ENCODE data around the gene RTKN2.

Gene RTKN2

GRCh38 chr10:62261666-62262065 is 7.0 kb downstream of the RTKN2 start:
- H3K4me3 ChIP-seq (ENCODE audit: low read length): no peak overlapping the region
- no peak overlapping the region for H2AFZ ChIP-seq (ENCODE audit: low read depth, low read length)
- no peaks in the 10 kb centered on the region for H3K36me3 ChIP-seq (replicated peaks; ENCODE audit: low read depth, low read length)
- no peaks in the 10 kb centered on the region for H3K79me2 ChIP-seq (ENCODE audit: low read length)
- TF ChIP-seq CTCF (IDR thresholded peaks at IDR 0.05; ENCODE audit: low read depth, low read length) (no peak), EZH2phosphoT487 (IDR thresholded peaks at IDR 0.05; ENCODE audit: low read depth) (no peak)
- no peaks in the 10 kb centered on the region for H3K27me3 ChIP-seq (ENCODE audit: low read depth, low read length)
- H3K9ac ChIP-seq (ENCODE audit: low read length): no peak overlapping the region
- H3K27ac ChIP-seq (ENCODE audit: low read length): no peak overlapping the region
- H4K20me1 ChIP-seq (ENCODE audit: insufficient read depth, low read length): no peaks in the 10 kb centered on the region
- H3K4me1 ChIP-seq (ENCODE audit: low read length): no peaks in the 10 kb centered on the region
- no peak overlapping the region for H3K4me2 ChIP-seq (ENCODE audit: low read length)
- no peaks in the 10 kb centered on the region for H3K9me3 ChIP-seq (ENCODE audit: insufficient read depth, low read length)

GRCh38 chr10:62259998-62260397 is 8.6 kb downstream of the RTKN2 start:
- Histone ChIP-seq H2AFZ (ENCODE audit: low read depth, low read length) (no peak overlapping the region), H3K4me1 (ENCODE audit: low read length) (no peaks in the 10 kb centered on the region), H3K79me2 (ENCODE audit: low read length) (no peaks in the 10 kb centered on the region), H3K27me3 (ENCODE audit: low read depth, low read length) (no peaks in the 10 kb centered on the region), H3K36me3 (replicated peaks; ENCODE audit: low read depth, low read length) (no peaks in the 10 kb centered on the region), H3K4me2 (ENCODE audit: low read length) (no peak overlapping the region), H3K4me3 (ENCODE audit: low read length) (no peak overlapping the region), H4K20me1 (ENCODE audit: insufficient read depth, low read length) (no peaks in the 10 kb centered on the region), H3K9ac (ENCODE audit: low read length) (no peak overlapping the region), H3K9me3 (ENCODE audit: insufficient read depth, low read length) (no peaks in the 10 kb centered on the region), H3K27ac (ENCODE audit: low read length) (no peak overlapping the region)
- TF ChIP-seq CTCF (IDR thresholded peaks at IDR 0.05; ENCODE audit: low read depth, low read length): no peak
- no peak for TF ChIP-seq EZH2phosphoT487 (IDR thresholded peaks at IDR 0.05; ENCODE audit: low read depth)

- Histone ChIP-seq H3K27ac (ENCODE audit: low read length) (no peak overlapping the region), H3K9ac (ENCODE audit: low read length) (no peak overlapping the region), H3K36me3 (replicated peaks; ENCODE audit: low read depth, low read length) (no peaks in the 10 kb centered on the region), H4K20me1 (ENCODE audit: insufficient read depth, low read length) (no peaks in the 10 kb centered on the region), H3K4me1 (ENCODE audit: low read length) (no peaks in the 10 kb centered on the region), H3K4me3 (ENCODE audit: low read length) (no peak overlapping the region), H2AFZ (ENCODE audit: low read depth, low read length) (no peak overlapping the region), H3K9me3 (ENCODE audit: insufficient read depth, low read length) (no peaks in the 10 kb centered on the region), H3K4me2 (ENCODE audit: low read length) (no peak overlapping the region), H3K27me3 (ENCODE audit: low read depth, low read length) (no peaks in the 10 kb centered on the region), H3K79me2 (ENCODE audit: low read length) (no peaks in the 10 kb centered on the region)
- no peak for TF ChIP-seq CTCF (IDR thresholded peaks at IDR 0.05; ENCODE audit: low read depth, low read length)
- TF ChIP-seq EZH2phosphoT487 (IDR thresholded peaks at IDR 0.05; ENCODE audit: low read depth): no peak
These were observed 9.2 kb downstream of the RTKN2 start for GRCh38 chr10:62259456-62259855.

GRCh38 chr10:62258926-62259325 is 9.7 kb downstream of the RTKN2 start:
- H3K4me2 ChIP-seq (ENCODE audit: low read length): no peak overlapping the region
- no peaks in the 10 kb centered on the region for H3K27me3 ChIP-seq (ENCODE audit: low read depth, low read length)
- no peak overlapping the region for H3K4me3 ChIP-seq (ENCODE audit: low read length)
- no peak overlapping the region for H2AFZ ChIP-seq (ENCODE audit: low read depth, low read length)
- no peak overlapping the region for H3K27ac ChIP-seq (ENCODE audit: low read length)
- TF ChIP-seq EZH2phosphoT487 (IDR thresholded peaks at IDR 0.05; ENCODE audit: low read depth) (no peak), CTCF (IDR thresholded peaks at IDR 0.05; ENCODE audit: low read depth, low read length) (no peak)
- no peaks in the 10 kb centered on the region for H3K36me3 ChIP-seq (replicated peaks; ENCODE audit: low read depth, low read length)
- no peaks in the 10 kb centered on the region for H3K4me1 ChIP-seq (ENCODE audit: low read length)
- H3K9me3 ChIP-seq (ENCODE audit: insufficient read depth, low read length): no peaks in the 10 kb centered on the region
- no peak overlapping the region for H3K9ac ChIP-seq (ENCODE audit: low read length)
- no peaks in the 10 kb centered on the region for H3K79me2 ChIP-seq (ENCODE audit: low read length)
- H4K20me1 ChIP-seq (ENCODE audit: insufficient read depth, low read length): no peaks in the 10 kb centered on the region
